CD14-positive monocyte (primary cell): ENCODE results near the gene KIAA1328. TPM values are rescaled to one million over a fixed set of nuclear protein-coding genes. Genes with fewer than 3 reads are reported as not detected.
"Not testable (repeated sequence)": the region's sequence is repeated elsewhere in the genome, so short reads cannot be mapped to it uniquely, and the experiment has no call there.

Experiments
- DNase-seq, 3 donors: peaks; one replicate each; pipeline ENCODE4 v3.0.0-alpha.2; 2011 to 2022
- H2AFZ ChIP-seq: 2 replicates; pipeline ENCODE4 v1.6.0; 2012; ENCODE audit warnings: mild to moderate bottlenecking, low read depth, low read length, inconsistent platforms; ENCODE audit not compliant: insufficient read depth, poor library complexity, severe bottlenecking
- H3K27ac ChIP-seq, 2 donors: 1 replicate in 1 of 2; 2 replicates in 1 of 2; pipeline ENCODE4 v1.5.1; 2012 to 2013; ENCODE audit warnings: low read length in 2 of 2, control low read depth in 1 of 2, inconsistent platforms in 1 of 2, low read depth in 1 of 2, mild to moderate bottlenecking in 1 of 2
- H3K27me3 ChIP-seq, 2 donors: one replicate each; pipeline versions ENCODE4 v1.6.0 to v1.6.1; 2011 to 2013; ENCODE audit warnings: low read length in 2 of 2; ENCODE audit not compliant: control insufficient read depth in 2 of 2, insufficient read depth in 2 of 2
- H3K36me3 ChIP-seq, 2 donors: replicated peaks in 1 of 2; 1 replicate in 1 of 2; 2 replicates in 1 of 2; pipeline versions ENCODE4 v1.5.1 to v1.6.1; 2012 to 2013; ENCODE audit warnings: low read length in 2 of 2, control low read depth in 1 of 2, inconsistent platforms in 1 of 2, mild to moderate bottlenecking in 1 of 2; ENCODE audit not compliant: insufficient read depth in 2 of 2, control insufficient read depth in 1 of 2
- H3K4me1 ChIP-seq, 2 donors: 1 replicate in 1 of 2; 2 replicates in 1 of 2; pipeline versions ENCODE4 v1.5.1 to v1.6.1; 2012 to 2013; ENCODE audit warnings: low read length in 2 of 2, control low read depth in 1 of 2, inconsistent platforms in 1 of 2, mild to moderate bottlenecking in 1 of 2, moderate library complexity in 1 of 2; ENCODE audit not compliant: insufficient read depth in 2 of 2, control insufficient read depth in 1 of 2
- H3K4me2 ChIP-seq: replicated peaks from 2 replicates; pipeline ENCODE3; 2012; ENCODE audit warnings: low read length, moderate library complexity, mild to moderate bottlenecking; ENCODE audit not compliant: poor library complexity, severe bottlenecking; ENCODE audit errors: extremely low read depth
- H3K4me3 ChIP-seq, 3 experiments: fragments of 200-600 bp in 1 of 3; sonication (generic) in 1 of 3; replicated peaks in 1 of 3; 1 replicate in 2 of 3; 2 replicates in 1 of 3; pipeline ENCODE4 v1.5.1; 2011 to 2013; ENCODE audit warnings: low read length in 3 of 3, mild to moderate bottlenecking in 3 of 3, control low read depth in 2 of 3, low read depth in 2 of 3, inconsistent platforms in 1 of 3, moderate library complexity in 1 of 3
- H3K79me2 ChIP-seq: 2 replicates; pipeline ENCODE4 v1.6.0; 2012; ENCODE audit warnings: mild to moderate bottlenecking, control low read depth, inconsistent platforms, low read length, moderate library complexity; ENCODE audit not compliant: insufficient read depth
- H3K9ac ChIP-seq: 2 replicates; pipeline ENCODE4 v1.6.0; 2017; ENCODE audit warnings: low read length, mild to moderate bottlenecking; ENCODE audit not compliant: insufficient read depth, poor library complexity, severe bottlenecking
- H3K9me3 ChIP-seq, 2 donors: replicated peaks in 1 of 2; 1 replicate in 1 of 2; 2 replicates in 1 of 2; pipeline versions ENCODE4 v1.5.1 to v1.6.1; 2012 to 2013; ENCODE audit warnings: low read length in 2 of 2, control low read depth in 1 of 2; ENCODE audit not compliant: control insufficient read depth in 1 of 2, insufficient read depth in 1 of 2
- H4K20me1 ChIP-seq: 2 replicates; pipeline ENCODE4 v1.6.0; 2012; ENCODE audit warnings: mild to moderate bottlenecking, low read length, control low read depth, moderate library complexity; ENCODE audit not compliant: insufficient read depth
- H3K27ac Mint-ChIP-seq, 7 donors: one replicate each; pipeline ENCODE4 v1.8.0; 2020; ENCODE audit warnings: mild to moderate bottlenecking in 7 of 7, mixed read lengths in 7 of 7, moderate library complexity in 6 of 7, inconsistent platforms in 2 of 7
- H3K27me3 Mint-ChIP-seq, 3 donors: one replicate each; pipeline ENCODE4 v1.8.0; 2021 to 2022; ENCODE audit warnings: low read depth in 3 of 3, mild to moderate bottlenecking in 3 of 3, mixed read lengths in 3 of 3, moderate library complexity in 3 of 3, inconsistent platforms in 1 of 3
- H3K36me3 Mint-ChIP-seq, 2 donors: one replicate each; pipeline ENCODE4 v1.8.0; 2020; ENCODE audit warnings: mixed read lengths in 2 of 2, inconsistent platforms in 1 of 2, mild to moderate bottlenecking in 1 of 2
- H3K4me1 Mint-ChIP-seq: one replicate; pipeline ENCODE4 v1.8.0; 2020; ENCODE audit warnings: mild to moderate bottlenecking, mixed read lengths
- H3K4me3 Mint-ChIP-seq, 2 donors: one replicate each; pipeline ENCODE4 v1.8.0; 2020; ENCODE audit warnings: mild to moderate bottlenecking in 2 of 2, mixed read lengths in 2 of 2, moderate library complexity in 1 of 2
- H3K9me3 Mint-ChIP-seq, 7 donors: one replicate each; pipeline ENCODE4 v1.8.0; 2020 to 2022; ENCODE audit warnings: mixed read lengths in 7 of 7, mild to moderate bottlenecking in 6 of 7, moderate library complexity in 6 of 7, inconsistent platforms in 2 of 7
- WGBS: methylation state at CpG from one replicate; pipeline ENCODE4 v1.1.5; 2013; ENCODE audit warnings: missing lambda C conversion rate; ENCODE audit not compliant: insufficient coverage; 5-methylcytosine and 5-hydroxymethylcytosine counted together
- intact Hi-C, 2 donors: fragments of 100-400 bp; cut with micrococcal nuclease; formaldehyde crosslinking; loops; one replicate each; pipeline versions ENCODE4 v1.15.0 to v1.15.1; 2023
- polyA plus RNA-seq, 3 donors: library from polyadenylated mRNA; depleted of rRNA in 1 of 3; unstranded in 2 of 3; stranded (reverse) in 1 of 3; fragments of 300-500 nt in 2 of 3; fragments of >200 nt in 1 of 3; fragmentation: Illumina TruSeq in 2 of 3; gene quantifications; 1 replicate in 2 of 3; 2 replicates in 1 of 3; pipeline ENCODE4 v1.2.3, GENCODE V29; 2012 to 2021
- TF ChIP-seq, protein P1 (sequence below): fragments of 200-600 bp; IDR thresholded peaks from one replicate; pipeline ENCODE4 v1.8.0; 2022; ENCODE audit warnings: antibody characterized with exemption, mild to moderate bottlenecking

Gene KIAA1328
- polyA plus RNA-seq, 3 donors, result 3.7 to 3.9 (median 3.8) TPM

DNA sequence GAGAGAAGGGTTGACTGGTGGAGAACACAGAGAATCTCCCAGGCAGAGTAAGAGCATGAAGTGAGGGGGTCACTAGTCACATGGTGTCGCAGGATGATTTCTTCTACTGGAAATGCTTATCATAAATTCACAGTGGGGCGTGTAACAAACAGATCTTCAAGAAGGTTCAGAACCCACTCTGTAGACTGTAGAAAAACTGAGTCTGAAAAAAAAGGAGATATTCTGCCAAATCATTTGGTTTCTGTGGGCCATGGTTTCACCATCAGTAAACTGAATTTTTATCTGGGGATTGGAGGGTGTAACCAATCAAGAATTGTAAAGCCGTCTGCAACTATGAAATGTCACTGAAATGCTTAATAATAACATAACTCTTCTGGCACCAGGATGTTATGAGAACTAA lies 15.1 kb upstream of the KIAA1328 start:
- TF ChIP-seq, protein P1, sequence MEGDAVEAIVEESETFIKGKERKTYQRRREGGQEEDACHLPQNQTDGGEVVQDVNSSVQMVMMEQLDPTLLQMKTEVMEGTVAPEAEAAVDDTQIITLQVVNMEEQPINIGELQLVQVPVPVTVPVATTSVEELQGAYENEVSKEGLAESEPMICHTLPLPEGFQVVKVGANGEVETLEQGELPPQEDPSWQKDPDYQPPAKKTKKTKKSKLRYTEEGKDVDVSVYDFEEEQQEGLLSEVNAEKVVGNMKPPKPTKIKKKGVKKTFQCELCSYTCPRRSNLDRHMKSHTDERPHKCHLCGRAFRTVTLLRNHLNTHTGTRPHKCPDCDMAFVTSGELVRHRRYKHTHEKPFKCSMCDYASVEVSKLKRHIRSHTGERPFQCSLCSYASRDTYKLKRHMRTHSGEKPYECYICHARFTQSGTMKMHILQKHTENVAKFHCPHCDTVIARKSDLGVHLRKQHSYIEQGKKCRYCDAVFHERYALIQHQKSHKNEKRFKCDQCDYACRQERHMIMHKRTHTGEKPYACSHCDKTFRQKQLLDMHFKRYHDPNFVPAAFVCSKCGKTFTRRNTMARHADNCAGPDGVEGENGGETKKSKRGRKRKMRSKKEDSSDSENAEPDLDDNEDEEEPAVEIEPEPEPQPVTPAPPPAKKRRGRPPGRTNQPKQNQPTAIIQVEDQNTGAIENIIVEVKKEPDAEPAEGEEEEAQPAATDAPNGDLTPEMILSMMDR, result no peak
- H4K20me1 ChIP-seq, result no peaks in the 10 kb centered on the region
- no peak overlapping the region for H3K4me3 ChIP-seq
- no peak overlapping the region for H3K4me2 ChIP-seq
- no peak overlapping the region for H3K9ac ChIP-seq
- Mint-ChIP-seq H3K4me3 (no peak overlapping the region), H3K27ac (peak overlapping the region in 3 of 7 donors; percentile 6 to 32 (median 13)), H3K36me3 (peaks cover 46 to 62% of the 10 kb centered on the region in 2 donors), H3K27me3 (no peaks in the 10 kb centered on the region), H3K9me3 (no peaks in the 10 kb centered on the region), H3K4me1 (peaks cover 2% of the 10 kb centered on the region)
- no peaks in the 10 kb centered on the region for H3K79me2 ChIP-seq
- WGBS, result 100% methylated on average over 1 of the region's 3 CpGs
- no peaks in the 10 kb centered on the region for H3K4me1 ChIP-seq
- intact Hi-C loops, result loop anchor here in 1 of 2 donors (10.0 kb wide), 1 partner anchor 799 kb away; no protein-coding TSS in a partner anchor
- no peaks in the 10 kb centered on the region for H3K27me3 ChIP-seq
- H3K27ac ChIP-seq, result no peak overlapping the region
- no peak overlapping the region for H2AFZ ChIP-seq
- DNase-seq, result no peak
- H3K36me3 ChIP-seq, result peaks cover 17 to 79% of the 10 kb centered on the region in 2 donors
- H3K9me3 ChIP-seq, result no peaks in the 10 kb centered on the region

DNA sequence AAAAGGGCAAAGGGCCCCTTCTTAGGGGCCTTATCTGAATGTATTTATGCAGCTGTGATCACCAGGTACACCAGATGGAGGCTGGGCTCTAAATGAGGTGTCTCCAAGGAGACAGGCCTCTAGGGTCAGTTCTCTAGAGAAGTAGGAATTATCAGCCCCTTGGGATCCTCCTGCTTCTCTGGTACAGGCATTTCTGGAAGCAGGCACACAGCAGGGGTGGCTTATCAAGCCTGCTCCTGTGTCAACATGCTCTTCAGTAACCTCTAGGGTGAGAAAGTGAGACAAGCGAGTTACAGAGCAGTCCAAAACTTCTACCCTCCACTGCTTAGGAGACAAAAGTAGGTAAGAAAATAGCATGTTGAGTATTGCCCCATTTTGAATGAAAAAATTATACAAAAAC lies 13.9 kb upstream of the KIAA1328 start:
- no CpG with 5 or more reads among the region's 1 CpG for WGBS
- Histone ChIP-seq H3K27ac (no peak overlapping the region), H3K4me1 (no peaks in the 10 kb centered on the region), H3K27me3 (no peaks in the 10 kb centered on the region), H3K79me2 (no peaks in the 10 kb centered on the region), H3K9ac (no peak overlapping the region), H3K36me3 (peaks cover 17 to 82% of the 10 kb centered on the region in 2 donors), H3K9me3 (no peaks in the 10 kb centered on the region), H3K4me3 (no peak overlapping the region), H2AFZ (no peak overlapping the region), H3K4me2 (no peak overlapping the region), H4K20me1 (no peaks in the 10 kb centered on the region)
- TF ChIP-seq, protein P1, result no peak
- H3K4me3 Mint-ChIP-seq, result no peak overlapping the region
- peaks cover 2% of the 10 kb centered on the region for H3K4me1 Mint-ChIP-seq
- intact Hi-C loops, result loop anchor here in 1 of 2 donors (10.0 kb wide), 1 partner anchor 800 kb away; no protein-coding TSS in a partner anchor
- H3K27me3 Mint-ChIP-seq, result no peaks in the 10 kb centered on the region
- no peaks in the 10 kb centered on the region for H3K9me3 Mint-ChIP-seq
- H3K27ac Mint-ChIP-seq, result peak overlapping the region in 1 of 7 donors; percentile 16
- H3K36me3 Mint-ChIP-seq, result peaks cover 47 to 61% of the 10 kb centered on the region in 2 donors
- no peak for DNase-seq

DNA sequence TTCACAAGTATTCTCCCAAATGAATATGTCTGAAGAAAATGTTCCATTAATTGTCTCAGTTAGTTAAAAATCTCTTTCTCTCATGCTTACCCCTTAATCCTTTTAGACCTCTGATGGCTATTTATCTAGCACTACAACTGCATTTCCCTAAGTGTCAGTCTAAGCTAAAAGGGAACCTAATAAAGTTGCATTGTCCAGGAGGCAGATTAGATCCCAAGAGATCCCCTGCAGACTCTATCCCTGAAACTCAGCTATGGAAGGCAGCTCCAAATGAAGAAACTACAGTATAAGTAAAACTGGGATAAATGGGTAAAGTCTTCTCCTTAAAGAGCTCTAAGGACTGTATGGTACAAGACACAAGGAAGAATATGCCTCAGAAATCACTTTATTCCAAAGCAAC lies 12.8 kb upstream of the KIAA1328 start:
- H3K9me3 ChIP-seq, H2AFZ ChIP-seq, H3K4me3 ChIP-seq, H3K4me1 Mint-ChIP-seq, H4K20me1 ChIP-seq, H3K4me2 ChIP-seq, DNase-seq, H3K27me3 ChIP-seq, H3K9me3 Mint-ChIP-seq, H3K27me3 Mint-ChIP-seq, H3K4me1 ChIP-seq, H3K79me2 ChIP-seq, H3K4me3 Mint-ChIP-seq, H3K9ac ChIP-seq, H3K27ac ChIP-seq: not testable (repeated sequence)
- H3K36me3 Mint-ChIP-seq, result peaks cover 42 to 56% of the 10 kb centered on the region in 2 donors
- peaks cover 17 to 77% of the 10 kb centered on the region in 2 donors for H3K36me3 ChIP-seq
- intact Hi-C loops, result loop anchor here in 1 of 2 donors (10.0 kb wide), 1 partner anchor 801 kb away; no protein-coding TSS in a partner anchor
- H3K27ac Mint-ChIP-seq, result peak overlapping the region in 1 of 7 donors; percentile 15
